Inflammatory macrophage treated with lipopolysaccharide for 1 hour (primary cell): ENCODE measurements around the gene ARIH2.

Experiments
- DNase-seq, 2 donors: peaks; one replicate each; pipeline ENCODE4 v3.0.0-alpha.2; 2020 to 2022

Gene ARIH2

GRCh38 chr3:48974076-48974864, 55.6 kb downstream of the ARIH2 start:
- DNase-seq = no peak

- DNase-seq = no peak
Measured at GRCh38 chr3:48979451-48979850, 60.8 kb downstream of the ARIH2 start.

DNA sequence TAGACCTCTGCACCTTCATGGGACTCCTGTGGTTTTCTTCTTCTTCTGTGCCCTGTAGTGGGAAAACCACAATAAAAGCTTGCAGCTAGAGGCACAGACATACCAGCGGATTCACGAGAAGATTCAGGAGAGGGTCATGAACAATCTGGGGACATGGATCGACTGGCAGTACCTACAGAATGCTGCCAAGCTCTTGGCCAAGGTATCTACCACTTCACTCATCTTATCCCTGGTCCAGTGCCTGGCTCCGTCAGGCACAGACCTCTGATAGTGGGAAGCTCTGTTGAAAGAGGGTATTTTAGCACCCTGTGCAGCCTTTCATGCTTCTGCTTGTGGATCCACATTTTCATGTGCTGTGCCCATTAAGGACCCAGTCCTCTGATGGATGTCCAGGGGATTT, 61.7 kb downstream of the ARIH2 start:
- DNase-seq = no peak

DNA sequence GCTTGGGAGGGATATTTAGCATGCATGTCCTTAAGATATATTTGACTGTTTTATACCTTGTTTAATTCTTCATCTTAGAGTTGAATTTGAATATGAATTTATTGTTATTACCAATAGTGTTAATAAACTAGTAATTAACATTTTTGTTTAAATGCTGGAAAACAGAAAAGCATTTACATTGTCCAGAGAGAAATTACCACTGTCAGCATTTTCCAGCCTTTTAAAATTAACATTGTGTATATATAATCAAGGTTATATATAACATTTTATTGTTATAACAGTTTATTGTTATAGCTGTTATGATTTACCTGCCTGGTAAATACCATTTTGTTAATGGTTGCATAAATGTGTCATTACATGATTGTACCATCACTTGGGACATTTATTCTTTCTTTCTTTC, 63.4 kb downstream of the ARIH2 start:
- no peak for DNase-seq

DNA sequence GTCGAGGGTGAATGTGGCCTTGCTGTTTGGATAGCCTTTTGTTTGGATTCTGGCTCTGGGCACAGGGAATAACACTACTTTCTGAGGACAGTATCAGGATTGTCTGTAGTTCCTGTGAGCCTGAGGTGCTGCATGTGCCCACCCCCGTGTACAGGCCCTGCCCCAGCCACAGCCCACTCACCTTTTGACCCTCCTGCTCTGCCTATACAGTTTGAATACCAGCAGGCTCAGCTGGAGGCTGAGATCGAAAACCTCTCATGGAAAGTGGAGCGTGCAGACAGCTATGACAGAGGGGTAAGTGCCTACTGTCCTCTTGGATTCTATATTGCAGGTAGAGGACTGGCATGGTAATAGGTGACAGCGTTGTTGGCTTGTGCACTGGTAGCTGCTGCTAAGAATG, 64.0 kb downstream of the ARIH2 start:
- DNase-seq = no peak

DNA sequence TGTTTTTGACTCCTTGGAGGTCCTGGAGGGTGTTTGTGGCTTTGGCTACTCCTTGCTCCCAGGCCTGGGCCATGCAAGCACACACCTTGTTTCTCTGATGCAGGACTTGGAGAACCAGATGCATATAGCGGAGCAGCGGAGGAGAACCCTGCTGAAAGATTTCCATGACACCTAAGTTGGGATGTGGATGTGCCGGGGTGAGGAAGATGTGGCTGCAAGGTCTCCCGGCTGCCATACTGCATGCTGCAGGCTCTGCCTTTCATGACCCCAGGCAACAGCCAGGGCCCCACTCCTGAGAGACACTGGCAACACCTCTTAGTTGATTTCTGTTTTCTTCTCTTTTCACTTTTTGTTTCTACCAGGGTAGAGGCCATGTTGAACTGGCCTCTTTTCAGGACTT, 64.5 kb downstream of the ARIH2 start:
- no peak for DNase-seq

GRCh38 chr3:48984663-48985062, 66.0 kb downstream of the ARIH2 start:
- peak; percentile 55 to 70 for DNase-seq

- DNase-seq = no peak
Measured at GRCh38 chr3:48985831-48986376, 67.3 kb downstream of the ARIH2 start.

- DNase-seq = no peak
Measured at GRCh38 chr3:48989126-48989795, 70.6 kb downstream of the ARIH2 start.

- DNase-seq = peak; percentile 69 to 73
Measured at GRCh38 chr3:48989796-48990635, 71.4 kb downstream of the ARIH2 start, which contains the start of gene P4HTM. Gene P4HTM, plus strand, starts transcription at chr3:48990241. Its CDS starts 16 bp downstream, at chr3:48990257.

- peak in 1 of 2 donors; percentile 14 for DNase-seq
Measured at GRCh38 chr3:48990636-48991469, 72.2 kb downstream of the ARIH2 start.

GRCh38 chr3:48991851-48992545, 73.4 kb downstream of the ARIH2 start:
- DNase-seq = no peak

DNA sequence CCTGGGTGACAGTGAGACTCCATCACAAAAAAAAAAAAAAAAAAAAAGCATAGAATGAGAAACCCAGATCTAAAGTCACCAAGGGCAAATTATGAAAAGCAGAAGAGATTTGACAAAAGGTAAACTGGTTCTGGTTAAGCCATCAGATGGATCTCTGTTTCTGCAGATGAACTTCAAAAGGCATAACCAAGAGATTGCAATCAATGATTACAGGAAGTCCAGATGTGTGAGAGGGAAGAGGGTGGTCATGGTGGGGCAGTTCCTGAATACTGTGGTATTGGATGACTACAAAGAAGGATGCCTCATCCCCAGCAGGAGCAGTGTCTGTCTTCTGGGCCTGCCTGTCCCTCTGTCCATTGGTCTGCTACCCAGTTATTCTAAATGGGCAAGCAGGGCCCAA, 75.2 kb downstream of the ARIH2 start:
- no peak for DNase-seq

GRCh38 chr3:48996640-48997039, 78.0 kb downstream of the ARIH2 start:
- DNase-seq = no peak

GRCh38 chr3:48997102-48997635, 78.5 kb downstream of the ARIH2 start:
- DNase-seq = no peak

- DNase-seq = no peak
Measured at GRCh38 chr3:48997714-48998637, 79.3 kb downstream of the ARIH2 start.

DNA sequence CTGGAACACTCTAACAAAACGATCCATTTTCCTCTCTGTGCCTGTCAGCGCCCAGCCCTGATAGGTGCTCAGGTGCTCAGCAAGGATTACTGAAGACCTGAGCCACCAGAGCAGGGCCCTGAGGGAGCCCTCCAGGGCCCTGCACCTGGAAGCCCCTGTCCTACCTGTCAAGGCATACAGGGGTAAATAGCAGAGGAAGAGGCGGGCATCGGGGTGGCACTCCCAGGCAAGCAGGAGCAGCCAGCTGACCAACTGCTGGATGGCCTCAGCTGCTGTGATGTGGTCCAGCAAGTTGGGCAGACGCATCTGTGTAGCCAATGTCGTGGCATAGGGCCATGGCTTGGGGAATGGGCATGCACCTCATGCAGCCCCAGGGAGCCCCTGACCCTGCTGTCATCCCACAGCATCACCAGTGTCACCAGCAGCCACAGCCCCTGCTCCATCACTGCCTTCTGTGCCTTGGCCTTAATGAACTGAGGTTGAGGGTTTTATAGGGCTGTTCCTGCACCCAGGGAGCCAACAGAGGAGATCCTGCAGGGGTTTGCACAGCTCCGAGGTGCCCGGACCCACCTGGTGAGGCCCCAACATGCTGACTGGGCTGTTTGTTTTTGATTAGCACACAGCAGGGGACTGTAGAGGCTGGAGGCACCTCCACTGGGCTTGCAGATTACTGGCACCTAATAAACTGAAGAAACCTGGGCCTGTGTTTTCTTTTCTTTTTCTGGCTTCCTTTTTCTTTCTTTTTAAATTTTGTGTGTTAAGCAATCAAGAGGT, 80.6 kb downstream of the ARIH2 start:
- DNase-seq = no peak

- DNase-seq = no peak
Measured at GRCh38 chr3:49001155-49001554, 82.5 kb downstream of the ARIH2 start.
